Measurements from ENCODE around the gene APOD.
"Not testable (repeated sequence)": the region's sequence is repeated elsewhere in the genome, so short reads cannot be mapped to it uniquely, and the experiment has no call there.

DNA sequence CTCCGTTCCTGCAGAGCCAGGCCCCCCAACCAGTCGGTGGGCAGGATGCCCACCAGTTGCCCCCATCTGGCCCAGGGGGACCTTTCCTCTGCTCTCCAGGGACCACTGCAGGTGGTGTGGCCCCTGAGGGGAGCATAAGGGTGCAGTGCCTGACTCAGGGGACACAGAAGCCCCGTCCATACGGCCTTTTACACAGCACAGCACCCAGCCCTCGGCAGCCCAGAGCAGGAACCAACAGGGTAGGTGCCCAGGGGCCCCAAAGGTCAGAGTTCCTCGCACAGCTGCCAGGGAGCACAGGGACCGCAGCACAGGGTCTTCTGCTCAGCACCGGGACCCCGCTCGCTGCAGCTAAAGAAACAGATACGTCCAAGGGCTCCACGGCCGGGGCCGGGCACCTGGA lies 40.4 kb upstream of the APOD start:
- TF ChIP-seq, protein P1, sequence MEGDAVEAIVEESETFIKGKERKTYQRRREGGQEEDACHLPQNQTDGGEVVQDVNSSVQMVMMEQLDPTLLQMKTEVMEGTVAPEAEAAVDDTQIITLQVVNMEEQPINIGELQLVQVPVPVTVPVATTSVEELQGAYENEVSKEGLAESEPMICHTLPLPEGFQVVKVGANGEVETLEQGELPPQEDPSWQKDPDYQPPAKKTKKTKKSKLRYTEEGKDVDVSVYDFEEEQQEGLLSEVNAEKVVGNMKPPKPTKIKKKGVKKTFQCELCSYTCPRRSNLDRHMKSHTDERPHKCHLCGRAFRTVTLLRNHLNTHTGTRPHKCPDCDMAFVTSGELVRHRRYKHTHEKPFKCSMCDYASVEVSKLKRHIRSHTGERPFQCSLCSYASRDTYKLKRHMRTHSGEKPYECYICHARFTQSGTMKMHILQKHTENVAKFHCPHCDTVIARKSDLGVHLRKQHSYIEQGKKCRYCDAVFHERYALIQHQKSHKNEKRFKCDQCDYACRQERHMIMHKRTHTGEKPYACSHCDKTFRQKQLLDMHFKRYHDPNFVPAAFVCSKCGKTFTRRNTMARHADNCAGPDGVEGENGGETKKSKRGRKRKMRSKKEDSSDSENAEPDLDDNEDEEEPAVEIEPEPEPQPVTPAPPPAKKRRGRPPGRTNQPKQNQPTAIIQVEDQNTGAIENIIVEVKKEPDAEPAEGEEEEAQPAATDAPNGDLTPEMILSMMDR (tag by site-specific recombination; IDR thresholded peaks at IDR 0.05), result not testable (repeated sequence)
- TF ChIP-seq ZNF580 (tag by site-specific recombination; IDR thresholded peaks at IDR 0.05), result not testable (repeated sequence)

Data from HEK293 (cell line).